K562 (cell line): ENCODE results near the gene ACSL3. TPM values are rescaled to one million over a fixed set of nuclear protein-coding genes. Genes with fewer than 3 reads are reported as not detected.
A peak's percentile ranks its signal among the peaks of the same experiment; 100 is the strongest.

Experiments used
- FOS ChIP-seq: IDR thresholded peaks from 3 replicates; pipeline ENCODE4 v1.6.1; 2011; ENCODE audit not compliant: insufficient read length; ENCODE audit errors: extremely low read depth
- FOSL1 ChIP-seq: fragments of 200-800 bp; sonication (Bioruptor generic); conservative IDR thresholded peaks from 2 replicates; pipeline ENCODE4 v1.6.1; 2016; ENCODE audit warnings: missing genetic modification characterization, missing compliant biosample characterization
- FOXK2 ChIP-seq, 2 experiments: fragments of 450-650 bp; IDR thresholded peaks in 1 of 2; conservative IDR thresholded peaks in 1 of 2; 2 replicates each; pipeline ENCODE4 v1.6.1; 2016; ENCODE audit warnings: low read depth in 2 of 2, mild to moderate bottlenecking in 1 of 2
- JUN ChIP-seq, 2 experiments: sonication (generic) in 1 of 2; formaldehyde crosslinking in 1 of 2; IDR thresholded peaks; 2 replicates each; pipeline versions ENCODE4 v1.6.1 to v1.8.0; 2012 to 2022; ENCODE audit warnings: borderline replicate concordance in 2 of 2, mild to moderate bottlenecking in 2 of 2, improper control_type of control experiment in 1 of 2, low read depth in 1 of 2, low read length in 1 of 2, missing genetic modification reagents in 1 of 2
- JUNB ChIP-seq: fragments of 450-650 bp; formaldehyde crosslinking; conservative IDR thresholded peaks from 2 replicates; pipeline ENCODE4 v1.4.0; 2020; ENCODE audit warnings: mild to moderate bottlenecking
- RAD51 ChIP-seq: fragments of 450-650 bp; IDR thresholded peaks from 2 replicates; pipeline ENCODE4 v1.7.1; 2016; ENCODE audit warnings: low read depth, mild to moderate bottlenecking, borderline replicate concordance
- TSHZ1 ChIP-seq: fragments of 250-450 bp; sonication (Bioruptor Pico); IDR thresholded peaks from 2 replicates; pipeline ENCODE4 v1.4.0; 2020; ENCODE audit warnings: mild to moderate bottlenecking, moderate library complexity
- YY1 ChIP-seq, 3 experiments: IDR thresholded peaks; 2 replicates each; pipeline ENCODE4 v1.6.1; 2011; ENCODE audit warnings: low read length in 2 of 3, mild to moderate bottlenecking in 2 of 3, moderate library complexity in 2 of 3, borderline replicate concordance in 1 of 3, control low read depth in 1 of 3, low read depth in 1 of 3; ENCODE audit not compliant: insufficient read depth in 3 of 3, insufficient replicate concordance in 2 of 3, control insufficient read depth in 1 of 3, insufficient read length in 1 of 3; ENCODE audit errors: extremely low read depth in 1 of 3
- ZNF584 ChIP-seq: fragments of 200-800 bp; sonication (Bioruptor generic); IDR thresholded peaks from 2 replicates; pipeline ENCODE4 v1.6.1; 2016; ENCODE audit warnings: low read depth, mild to moderate bottlenecking, missing genetic modification characterization, missing compliant biosample characterization
- polyA plus RNA-seq, 8 experiments: library from polyadenylated mRNA; depleted of rRNA in 4 of 8; stranded (reverse) in 5 of 8; unstranded in 3 of 8; fragments of >200 nt; fragmentation: Nextera tagmentation in 2 of 8; fragmentation: Illumina TruSeq in 1 of 8; extraction: Ambion mirVana in 2 of 8; extraction: Trizol in 1 of 8; gene quantifications; 2 replicates each; pipeline versions ENCODE4 v1.2.1 to v1.2.3, GENCODE V29; 2011 to 2014; ENCODE audit warnings: inconsistent platforms in 1 of 8, missing spikeins in 1 of 8
- total RNA-seq, 7 experiments: library from RNA; depleted of rRNA in 6 of 7; stranded (reverse); fragments of >200 nt in 6 of 7; fragmentation: Illumina TruSeq in 2 of 7; extraction: Trizol in 2 of 7; gene quantifications; 2 replicates each; pipeline versions ENCODE4 v1.2.1 to v1.2.3, GENCODE V29; 2011 to 2021; ENCODE audit warnings: low replicate concordance in 1 of 7
- TF ChIP-seq, protein P1 (sequence below), 2 experiments: fragments of 450-650 bp; IDR thresholded peaks; 2 replicates each; pipeline ENCODE4 v1.6.1; 2016; ENCODE audit warnings: mild to moderate bottlenecking in 2 of 2, borderline replicate concordance in 1 of 2, low read depth in 1 of 2, moderate library complexity in 1 of 2
- TF ChIP-seq, protein P2 (sequence below): fragments of 450-650 bp; formaldehyde crosslinking; conservative IDR thresholded peaks from 2 replicates; pipeline ENCODE4 v1.4.0; 2022; ENCODE audit warnings: mild to moderate bottlenecking, missing genetic modification characterization

Gene ACSL3
- total and polyA plus RNA-seq, 9 of the 15 experiments (the other 6 are each of a cell fraction or from before 2014, with no cell fraction given): 21.3 to 123 (median 85.2) TPM

GRCh38 chr2:222919841-222920526 is 59.1 kb downstream of the ACSL3 start (continued):
- TF ChIP-seq, protein P1, sequence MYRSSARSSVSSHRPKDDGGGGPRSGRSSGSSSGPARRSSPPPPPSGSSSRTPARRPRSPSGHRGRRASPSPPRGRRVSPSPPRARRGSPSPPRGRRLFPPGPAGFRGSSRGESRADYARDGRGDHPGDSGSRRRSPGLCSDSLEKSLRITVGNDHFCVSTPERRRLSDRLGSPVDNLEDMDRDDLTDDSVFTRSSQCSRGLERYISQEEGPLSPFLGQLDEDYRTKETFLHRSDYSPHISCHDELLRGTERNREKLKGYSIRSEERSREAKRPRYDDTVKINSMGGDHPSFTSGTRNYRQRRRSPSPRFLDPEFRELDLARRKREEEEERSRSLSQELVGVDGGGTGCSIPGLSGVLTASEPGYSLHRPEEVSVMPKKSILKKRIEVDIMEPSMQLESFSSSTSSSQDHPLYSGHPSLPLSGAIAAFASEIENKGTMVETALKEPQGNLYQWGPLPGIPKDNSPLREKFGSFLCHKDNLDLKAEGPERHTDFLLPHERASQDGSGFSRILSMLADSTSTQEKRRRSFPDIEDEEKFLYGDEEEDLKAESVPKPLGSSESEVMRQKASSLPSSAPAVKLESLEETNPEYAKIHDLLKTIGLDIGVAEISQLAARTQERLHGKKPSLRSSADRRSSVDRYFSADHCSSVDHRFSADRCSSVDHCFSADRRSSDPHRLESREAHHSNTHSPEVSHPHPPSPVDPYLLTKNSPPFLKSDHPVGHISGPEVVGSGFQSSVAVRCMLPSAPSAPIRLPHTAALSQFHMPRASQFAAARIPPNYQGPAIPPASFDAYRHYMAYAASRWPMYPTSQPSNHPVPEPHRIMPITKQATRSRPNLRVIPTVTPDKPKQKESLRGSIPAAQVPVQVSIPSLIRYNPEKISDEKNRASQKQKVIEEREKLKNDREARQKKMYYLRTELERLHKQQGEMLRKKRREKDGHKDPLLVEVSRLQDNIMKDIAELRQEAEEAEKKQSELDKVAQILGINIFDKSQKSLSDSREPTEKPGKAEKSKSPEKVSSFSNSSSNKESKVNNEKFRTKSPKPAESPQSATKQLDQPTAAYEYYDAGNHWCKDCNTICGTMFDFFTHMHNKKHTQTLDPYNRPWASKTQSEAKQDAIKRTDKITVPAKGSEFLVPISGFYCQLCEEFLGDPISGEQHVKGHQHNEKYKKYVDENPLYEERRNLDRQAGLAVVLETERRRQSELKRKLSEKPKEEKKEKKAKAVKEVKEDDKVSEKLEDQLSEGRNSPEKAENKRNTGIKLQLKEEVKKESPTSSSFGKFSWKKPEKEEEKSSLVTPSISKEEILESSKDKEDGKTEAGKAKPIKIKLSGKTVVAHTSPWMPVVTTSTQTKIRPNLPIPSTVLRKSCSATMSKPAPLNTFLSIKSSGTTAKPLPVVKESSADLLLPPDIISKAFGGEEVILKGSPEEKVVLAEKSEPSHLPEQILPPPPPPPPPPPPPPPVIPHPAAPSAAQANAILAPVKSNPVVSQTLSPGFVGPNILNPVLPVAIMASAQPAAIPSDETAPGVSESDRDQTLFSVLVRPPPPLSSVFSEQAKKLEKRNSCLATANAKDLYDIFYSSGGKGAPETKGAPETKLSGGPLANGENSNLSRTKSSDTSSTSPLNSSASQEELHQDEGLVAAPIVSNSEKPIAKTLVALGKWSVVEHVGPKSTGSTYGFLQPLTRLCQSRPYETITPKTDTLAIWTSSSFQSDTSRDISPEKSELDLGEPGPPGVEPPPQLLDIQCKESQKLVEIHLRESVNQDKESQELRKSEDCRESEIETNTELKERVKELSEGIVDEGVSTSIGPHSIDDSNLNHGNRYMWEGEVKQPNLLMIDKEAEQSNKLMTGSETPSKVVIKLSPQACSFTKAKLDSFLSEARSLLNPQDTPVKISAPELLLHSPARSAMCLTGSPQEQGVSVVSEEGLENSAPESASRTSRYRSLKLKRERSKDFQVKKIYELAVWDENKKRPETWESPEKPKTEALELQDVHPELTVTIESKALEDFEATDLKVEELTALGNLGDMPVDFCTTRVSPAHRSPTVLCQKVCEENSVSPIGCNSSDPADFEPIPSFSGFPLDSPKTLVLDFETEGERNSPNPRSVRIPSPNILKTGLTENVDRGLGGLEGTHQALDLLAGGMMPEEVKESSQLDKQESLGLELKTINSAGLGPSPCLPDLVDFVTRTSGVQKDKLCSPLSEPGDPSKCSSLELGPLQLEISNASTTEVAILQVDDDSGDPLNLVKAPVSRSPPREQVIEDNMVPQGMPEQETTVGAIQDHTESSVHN (IDR thresholded peaks at IDR 0.05; ENCODE audit: borderline replicate concordance in 1 of 2, low read depth in 1 of 2): no peak
- TF ChIP-seq, protein P2, sequence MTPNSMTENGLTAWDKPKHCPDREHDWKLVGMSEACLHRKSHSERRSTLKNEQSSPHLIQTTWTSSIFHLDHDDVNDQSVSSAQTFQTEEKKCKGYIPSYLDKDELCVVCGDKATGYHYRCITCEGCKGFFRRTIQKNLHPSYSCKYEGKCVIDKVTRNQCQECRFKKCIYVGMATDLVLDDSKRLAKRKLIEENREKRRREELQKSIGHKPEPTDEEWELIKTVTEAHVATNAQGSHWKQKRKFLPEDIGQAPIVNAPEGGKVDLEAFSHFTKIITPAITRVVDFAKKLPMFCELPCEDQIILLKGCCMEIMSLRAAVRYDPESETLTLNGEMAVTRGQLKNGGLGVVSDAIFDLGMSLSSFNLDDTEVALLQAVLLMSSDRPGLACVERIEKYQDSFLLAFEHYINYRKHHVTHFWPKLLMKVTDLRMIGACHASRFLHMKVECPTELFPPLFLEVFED (CRISPR knock-in tag): no peak
- TF ChIP-seq FOXK2 (conservative IDR thresholded peaks at IDR 0.05 in 1 of 2, IDR thresholded peaks at IDR 0.05 in 1 of 2; ENCODE audit: low read depth in 2 of 2): 0 out of 4 replicates have a peak, but pooled peaks of 1 of the 2 experiments have one; percentile 40
- TF ChIP-seq JUNB (CRISPR knock-in tag): peak; percentile 45; the same call in 1 of the 2 replicates
- TF ChIP-seq ZNF584: no peak
- 0 out of 2 replicates have a peak, but pooled peaks have one; percentile 29 for TF ChIP-seq RAD51
- peak; percentile 94 for TF ChIP-seq FOSL1 (tag)
- peak; percentile 40 for TF ChIP-seq FOS
- peak; percentile 87 for TF ChIP-seq JUN (IDR thresholded peaks at IDR 0.05; ENCODE audit: borderline replicate concordance, low read depth, low read length)
- TF ChIP-seq JUN (CRISPR knock-in tag; IDR thresholded peaks at IDR 0.05; ENCODE audit: borderline replicate concordance): no peak
- TF ChIP-seq TSHZ1 (CRISPR knock-in tag): no peak
- no peak for TF ChIP-seq YY1 (IDR thresholded peaks at IDR 0.05; ENCODE audit: borderline replicate concordance in 1 of 3, control insufficient read depth in 1 of 3, extremely low read depth in 1 of 3, insufficient read depth in 3 of 3, insufficient read length in 1 of 3, insufficient replicate concordance in 2 of 3, low read depth in 1 of 3, low read length in 2 of 3)
